ENCODE measurements around the gene SKIL.

SKIL gene

DNA sequence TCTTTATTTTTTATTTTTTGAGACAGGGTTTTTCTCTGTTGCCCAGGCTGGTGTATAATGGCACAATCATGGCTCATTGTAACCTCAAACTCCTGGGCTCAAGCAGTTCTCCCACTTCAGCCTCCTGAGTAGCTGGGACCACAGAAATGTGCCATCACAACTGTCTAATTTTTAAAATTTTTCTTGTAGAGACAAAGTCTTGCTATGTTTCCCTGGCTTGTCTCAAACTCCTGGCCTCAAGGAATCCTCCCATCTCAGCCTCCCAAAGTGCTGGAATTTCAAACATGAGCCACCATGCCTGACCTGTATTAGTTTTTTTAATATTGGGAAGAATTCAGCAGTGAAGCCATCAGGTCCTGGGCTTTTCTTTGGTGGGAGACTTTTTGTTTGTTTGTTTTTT, 47.6 kb downstream of the SKIL start:
- no peak for DNase-seq

DNA sequence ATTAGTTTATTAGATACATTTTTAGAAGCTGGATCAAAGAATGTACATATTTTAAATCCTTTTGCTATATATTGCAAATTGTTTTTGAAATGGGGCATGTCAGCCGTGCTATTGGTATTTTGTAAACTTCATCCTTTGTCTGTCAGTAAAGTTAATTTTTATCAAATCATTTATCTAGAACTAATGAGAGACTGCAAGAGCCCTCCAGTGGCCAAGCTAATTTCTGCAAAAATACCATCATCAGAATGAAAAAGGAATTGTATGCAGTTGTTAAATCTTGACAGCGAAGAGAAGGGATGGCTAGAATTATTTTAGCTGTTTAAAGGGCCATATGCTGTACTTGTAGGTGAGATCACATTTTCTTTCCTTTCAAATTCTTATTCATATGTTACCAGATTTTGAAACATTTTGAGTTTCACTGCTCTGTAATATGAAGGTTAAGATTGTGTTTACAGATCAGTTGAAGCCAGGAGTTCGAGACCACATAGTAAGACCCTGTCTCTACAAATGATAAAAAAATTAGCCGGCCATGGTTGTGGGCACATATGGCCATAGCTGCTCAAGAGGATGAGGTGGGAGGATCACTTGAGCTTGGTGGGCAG, 53.0 kb downstream of the SKIL start:
- no peak for DNase-seq

DNA sequence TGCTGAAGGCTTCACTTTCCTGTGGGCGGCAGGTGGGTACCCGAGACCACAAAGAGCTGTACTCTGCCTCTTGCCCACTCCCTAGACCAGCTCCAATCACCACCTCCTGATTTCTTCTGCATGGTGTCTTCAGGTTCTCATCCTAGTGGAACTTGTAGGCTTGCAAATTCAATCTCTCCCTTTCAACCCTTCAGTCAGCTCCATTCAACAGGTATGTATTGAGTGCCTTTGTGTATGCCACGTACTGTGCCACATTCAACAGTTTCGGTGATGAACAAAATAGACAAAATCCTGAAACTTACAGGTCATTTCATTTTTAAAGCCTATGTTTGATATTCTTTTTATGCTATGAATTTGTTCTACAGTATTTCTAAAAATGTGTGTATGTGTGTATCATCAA, 55.8 kb downstream of the SKIL start:
- DNase-seq = no peak

DNA sequence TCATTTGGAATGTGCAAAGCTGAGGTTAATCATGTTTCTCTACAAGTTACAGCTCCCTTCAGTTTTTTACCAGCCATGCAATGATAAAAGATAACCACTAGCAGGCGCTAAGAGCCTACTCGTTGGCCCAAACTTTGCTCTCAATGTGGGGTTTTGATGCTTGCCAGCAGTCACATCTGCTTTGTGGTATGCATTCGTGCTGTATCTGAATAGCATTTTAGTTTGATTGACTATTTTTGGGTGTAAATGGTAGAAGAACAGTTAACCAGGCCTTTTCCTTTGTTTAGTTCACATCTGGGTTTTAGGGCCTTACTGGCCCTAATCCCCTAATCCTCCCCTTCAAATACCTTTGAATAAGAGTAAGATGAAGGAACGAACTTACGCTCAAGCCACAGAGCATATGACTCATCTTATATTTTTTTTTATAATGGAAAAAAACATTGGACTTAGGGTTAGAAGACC, 56.7 kb downstream of the SKIL start:
- DNase-seq = peak; percentile 27

DNA sequence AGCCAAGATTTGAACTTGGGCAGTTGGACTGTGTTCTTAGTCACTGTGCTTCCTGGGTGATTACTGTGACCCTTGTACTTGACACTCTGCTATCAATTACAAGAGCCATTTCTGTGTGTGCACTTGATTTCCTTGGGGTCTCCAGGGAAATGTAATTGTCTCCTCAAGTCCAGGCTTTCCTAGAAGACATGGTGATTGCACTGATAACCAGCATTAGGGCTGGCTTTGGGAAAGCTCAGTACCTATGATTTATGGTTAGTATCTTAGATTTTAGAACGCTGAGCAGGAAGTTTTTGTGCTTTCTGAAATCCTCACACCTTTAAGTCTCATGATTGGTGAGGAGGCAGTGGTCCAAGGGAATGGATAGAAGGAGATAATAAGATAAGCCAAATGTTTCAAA, 59.6 kb downstream of the SKIL start:
- DNase-seq = no peak

DNA sequence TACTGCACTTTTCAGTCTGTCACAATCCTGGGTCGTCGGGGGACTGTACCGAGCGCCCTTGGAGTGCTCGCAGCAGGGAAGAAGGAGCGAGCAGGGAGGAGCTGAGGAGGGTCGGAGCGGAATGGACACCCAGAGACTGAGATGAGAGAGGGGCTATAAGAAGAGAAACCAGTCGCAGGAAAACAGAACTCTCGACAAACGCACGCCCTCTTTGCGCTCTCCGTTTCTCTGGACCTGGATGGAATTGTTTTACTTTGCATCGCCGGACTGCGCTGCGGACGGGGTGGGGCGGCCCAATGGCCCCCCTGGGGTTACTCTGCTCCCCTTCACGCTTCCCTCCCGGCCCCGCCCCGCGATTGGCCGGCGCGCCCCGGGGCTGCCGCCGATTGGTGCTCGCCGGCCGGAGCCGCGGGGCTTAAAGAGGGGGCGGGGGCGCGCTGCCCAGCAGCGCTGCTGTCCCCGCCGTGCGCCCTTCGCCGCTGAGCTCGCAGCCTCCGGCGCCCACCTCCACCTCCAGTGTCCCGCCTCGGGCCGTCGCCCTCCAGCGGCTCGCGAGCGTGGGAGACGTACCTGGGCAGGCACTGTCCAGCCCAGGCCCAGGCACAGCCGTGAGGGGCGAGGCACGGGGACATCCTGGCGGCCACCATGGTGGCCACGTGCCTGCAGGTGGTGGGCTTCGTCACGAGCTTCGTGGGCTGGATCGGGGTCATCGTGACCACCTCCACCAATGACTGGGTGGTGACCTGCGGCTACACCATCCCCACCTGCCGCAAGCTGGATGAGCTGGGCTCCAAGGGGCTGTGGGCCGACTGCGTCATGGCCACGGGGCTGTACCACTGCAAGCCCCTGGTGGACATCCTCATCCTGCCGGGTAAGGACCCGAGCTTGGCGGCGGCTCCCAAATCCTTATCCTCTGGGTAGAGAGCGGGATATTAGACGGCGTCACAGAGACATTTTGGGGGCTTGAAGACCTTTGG, 61.2 kb downstream of the SKIL start, which contains the start of gene CLDN11:
Gene CLDN11, plus strand, starts transcription at position 447 of the 977 bp plus-strand sequence. Its CDS starts 199 bp downstream, at position 646.
- no peak for DNase-seq

DNA sequence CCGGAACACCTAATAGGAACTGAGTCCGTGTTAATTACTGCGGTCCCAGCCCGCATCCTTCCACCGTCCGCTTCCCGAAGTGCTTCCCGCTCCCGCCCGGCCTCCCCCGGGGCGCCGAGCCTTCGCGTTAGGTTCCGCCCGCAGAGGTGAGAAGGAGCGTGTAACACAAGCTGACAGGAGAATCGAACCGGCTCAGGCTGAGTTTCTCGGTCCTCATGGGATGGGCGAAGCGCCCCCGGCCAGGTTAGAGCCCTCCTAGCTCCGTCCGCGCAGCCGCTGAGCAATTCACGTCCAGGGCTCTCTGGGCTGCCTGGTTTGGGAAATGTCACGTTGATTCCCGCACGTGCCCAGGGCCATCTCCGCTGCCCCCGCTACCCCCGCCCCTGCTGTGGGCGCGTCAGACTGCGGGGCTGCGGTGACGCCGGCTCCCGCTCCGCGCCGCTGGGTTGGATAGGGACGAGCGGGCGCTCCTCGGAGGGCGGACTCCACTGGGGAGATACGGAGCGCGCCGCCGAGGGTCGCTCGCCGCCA, 62.1 kb downstream of the SKIL start:
- no peak for DNase-seq

DNA sequence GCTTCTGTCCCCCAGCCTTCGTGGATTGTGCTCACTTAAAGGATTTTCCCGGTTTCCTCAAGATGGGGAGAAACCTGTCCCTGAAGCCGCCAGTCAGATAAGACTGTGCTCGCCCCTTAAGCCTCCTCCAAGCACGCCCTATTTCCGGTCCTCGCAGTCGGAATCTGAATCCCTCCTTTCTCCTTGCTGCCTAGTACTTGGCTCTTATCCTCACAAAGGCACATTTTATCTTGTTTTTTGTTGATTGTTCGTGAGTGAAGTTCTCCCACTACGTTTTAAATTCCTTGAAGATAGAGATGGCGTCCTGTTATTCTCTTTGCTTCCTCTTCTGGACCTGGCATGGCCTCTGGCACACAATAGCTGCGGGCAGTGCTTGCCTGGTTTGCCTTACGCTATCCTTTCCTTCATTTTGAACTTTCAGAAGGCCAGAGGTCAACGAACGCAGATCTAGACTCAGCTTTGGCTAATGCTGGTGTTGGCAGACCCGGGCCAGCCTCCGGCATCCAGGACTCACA, 62.8 kb downstream of the SKIL start:
- DNase-seq = no peak

DNA sequence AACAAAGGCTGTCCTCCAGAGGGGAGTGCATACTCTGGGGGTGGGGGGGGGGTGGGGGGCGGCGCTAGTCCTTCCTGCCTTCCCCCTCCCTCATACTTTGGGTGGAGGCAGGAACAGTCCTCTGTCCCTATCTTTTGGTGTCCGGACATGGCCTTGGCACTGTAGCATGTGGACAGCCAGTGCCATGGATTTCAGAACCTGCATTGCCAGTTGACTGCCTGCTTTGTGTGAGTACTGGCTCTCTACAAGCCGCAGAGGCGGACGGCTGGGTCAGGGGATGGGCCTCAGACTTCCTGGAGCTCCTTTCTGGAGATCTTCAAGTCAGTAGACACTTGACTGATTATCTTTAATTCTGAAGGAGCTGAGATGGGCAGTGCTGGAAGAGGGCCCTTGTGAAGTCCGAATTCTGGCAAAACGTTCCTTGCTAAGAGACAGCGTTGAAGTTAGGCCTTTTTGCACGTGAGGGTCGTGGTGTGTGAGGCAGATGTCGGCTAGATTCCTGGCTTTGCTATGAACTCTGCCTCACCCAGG, 63.7 kb downstream of the SKIL start:
- no peak for DNase-seq

DNA sequence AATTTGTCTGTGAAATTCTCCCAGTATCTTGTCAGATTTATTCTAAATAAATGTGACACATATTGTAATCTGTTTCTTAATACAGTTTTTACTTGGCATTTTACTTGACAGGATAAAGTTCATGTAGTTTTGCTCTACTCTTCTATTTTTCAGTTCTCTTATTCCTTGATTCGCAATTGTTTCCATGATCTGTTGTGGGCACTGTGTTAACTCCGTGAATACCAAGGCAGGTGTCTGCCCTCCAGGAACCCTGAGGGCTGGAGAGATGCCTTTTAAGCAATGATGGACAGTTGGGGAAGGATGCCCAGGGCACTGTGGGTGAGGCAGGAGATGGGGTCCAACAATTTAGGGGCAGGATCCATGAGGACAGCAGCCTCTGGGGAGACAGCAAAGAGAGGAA, 64.2 kb downstream of the SKIL start:
- no peak for DNase-seq

DNA sequence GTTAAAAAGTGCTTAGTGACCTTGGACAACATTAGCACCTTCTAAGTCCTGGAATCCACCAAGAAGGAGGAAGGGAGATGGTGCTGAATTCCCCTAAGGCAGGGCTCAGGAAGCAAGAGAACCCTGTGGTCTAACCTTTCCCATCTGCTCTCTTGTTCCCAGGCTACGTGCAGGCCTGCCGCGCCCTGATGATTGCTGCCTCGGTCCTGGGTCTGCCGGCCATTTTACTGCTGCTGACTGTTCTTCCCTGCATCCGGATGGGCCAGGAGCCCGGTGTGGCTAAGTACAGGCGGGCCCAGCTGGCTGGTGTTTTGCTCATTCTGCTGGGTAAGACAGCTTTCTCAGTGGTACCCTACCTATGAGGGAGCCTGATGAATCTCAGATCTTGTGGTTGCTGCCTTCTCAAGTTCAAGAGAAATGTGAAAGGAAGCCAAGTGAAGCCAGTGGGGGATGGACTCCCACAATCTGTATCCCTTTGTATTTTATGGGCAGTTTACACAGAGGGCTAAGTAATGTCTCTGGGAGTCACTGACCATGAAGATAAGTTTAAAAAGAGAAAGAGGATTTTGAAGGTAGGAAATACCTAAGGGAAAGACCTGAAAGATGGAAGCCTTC, 65.6 kb downstream of the SKIL start:
- no peak for DNase-seq

DNA sequence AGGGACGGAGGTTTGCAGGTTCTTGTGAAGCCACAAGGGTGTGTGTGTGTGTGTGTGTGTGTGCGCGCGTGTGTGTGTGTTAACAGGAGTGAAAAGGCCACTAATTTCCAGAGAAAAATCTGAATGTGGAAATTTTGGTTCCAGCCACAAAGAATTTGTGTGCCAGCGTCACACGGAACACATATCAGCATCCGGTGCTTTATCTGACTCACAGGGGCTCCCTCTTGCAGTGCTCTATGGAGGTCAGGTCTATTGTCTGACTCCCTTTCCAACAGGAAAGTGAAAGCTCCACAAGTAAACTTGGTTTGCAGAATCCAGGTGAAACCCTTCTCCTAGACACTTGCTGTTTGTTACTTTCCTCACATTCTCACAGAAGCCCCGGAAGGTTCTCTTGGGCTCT, 67.4 kb downstream of the SKIL start:
- no peak for DNase-seq

DNA sequence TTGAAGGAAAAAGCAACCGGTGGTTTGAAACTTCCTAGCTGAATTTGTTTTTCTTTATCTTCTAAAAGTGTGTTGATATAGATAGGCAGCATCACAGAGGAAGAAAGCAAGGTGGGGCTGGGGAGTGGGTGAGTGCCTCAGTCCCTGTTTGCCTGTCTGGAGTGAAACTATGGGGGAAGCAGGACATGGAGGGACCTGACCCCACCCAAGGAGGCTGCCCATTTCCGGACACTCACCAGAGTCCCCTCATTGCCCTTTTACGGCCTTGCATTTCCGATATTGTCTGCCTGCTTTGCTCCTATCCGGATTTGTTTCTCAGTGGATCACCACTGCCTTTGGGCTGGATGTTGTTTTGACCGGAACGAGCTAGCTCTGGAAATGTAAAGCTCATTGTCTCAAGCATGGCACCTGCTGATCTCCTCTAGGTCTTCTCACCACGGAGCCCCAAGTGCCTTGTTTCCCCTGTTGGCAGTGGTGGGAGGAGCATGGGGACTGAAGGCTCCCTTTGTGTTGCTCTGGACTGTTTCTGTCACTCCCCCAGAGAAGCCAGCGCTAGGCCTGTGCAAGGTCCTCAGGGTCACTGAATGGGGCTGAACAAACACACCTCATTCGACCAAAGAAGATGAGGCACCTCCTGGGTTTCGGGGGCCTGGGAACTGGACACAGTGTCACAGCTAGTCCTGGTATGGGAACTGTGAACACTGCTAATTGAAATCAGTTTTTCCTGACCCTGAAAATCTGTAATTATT, 68.2 kb downstream of the SKIL start:
- no peak for DNase-seq

DNA sequence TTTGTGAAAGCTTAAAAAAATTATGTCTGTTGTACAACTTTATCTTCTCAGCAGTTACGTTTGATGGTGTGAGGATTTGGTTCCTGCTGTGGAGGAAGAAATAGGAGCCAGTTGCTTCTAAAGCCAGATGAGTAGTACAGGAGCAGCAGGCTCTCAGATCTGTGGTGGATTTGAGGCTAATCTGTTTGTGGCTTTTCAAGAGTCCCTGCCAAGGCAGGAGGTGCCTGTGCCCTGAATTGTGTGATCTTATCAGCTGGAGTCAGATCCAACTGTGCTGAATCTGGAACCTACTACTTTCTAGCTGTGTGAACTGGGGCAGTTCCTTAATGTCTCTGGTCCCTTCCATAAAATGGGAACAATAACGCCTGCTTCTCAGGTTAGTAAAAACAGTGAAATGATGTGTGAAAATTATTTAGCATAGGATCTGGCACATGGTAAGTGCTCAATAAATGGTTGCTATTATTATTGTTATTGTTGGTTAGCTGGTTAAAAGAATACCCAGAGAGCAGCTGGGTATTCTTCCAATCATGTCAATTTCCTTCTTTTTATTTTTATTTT, 68.8 kb downstream of the SKIL start:
- no peak for DNase-seq

DNA sequence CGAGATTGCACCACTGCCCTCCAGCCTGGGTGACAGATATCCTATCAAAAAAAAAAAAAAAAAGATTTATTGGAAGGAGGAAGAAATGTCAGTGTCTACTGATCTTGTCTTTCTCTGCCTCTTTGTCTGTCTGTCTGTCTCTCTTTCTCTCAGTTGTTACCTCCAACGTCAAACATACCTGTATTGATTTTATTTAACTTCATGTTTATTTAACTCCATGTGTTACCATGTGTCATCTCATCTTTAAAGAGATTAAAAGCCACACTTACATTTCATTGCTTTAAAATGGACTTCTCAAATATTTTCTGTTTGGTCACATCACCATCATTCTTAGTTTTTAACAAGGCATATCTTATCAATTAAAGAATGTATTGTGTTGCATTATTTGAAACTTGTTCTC, 70.6 kb downstream of the SKIL start:
- no peak for DNase-seq

DNA sequence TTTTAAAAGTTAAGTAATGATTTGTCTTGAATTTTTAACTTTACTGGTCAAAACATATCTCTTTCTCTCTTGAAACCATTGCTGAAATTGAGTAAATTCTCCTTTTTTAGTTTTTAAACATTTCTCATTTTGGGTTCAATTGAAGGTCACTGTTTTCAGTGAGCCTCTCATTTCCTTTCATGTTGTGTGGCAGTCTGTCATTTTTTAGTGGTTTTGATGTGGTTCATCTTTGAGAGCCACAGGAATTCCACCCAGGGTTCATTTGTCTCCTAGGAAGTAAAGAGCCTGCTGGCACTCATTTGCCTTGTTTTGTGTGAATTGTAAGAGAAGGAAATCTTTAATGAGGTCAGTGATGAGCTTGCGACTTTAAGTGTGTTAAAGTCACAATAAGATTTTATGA, 71.5 kb downstream of the SKIL start:
- DNase-seq = no peak

DNA sequence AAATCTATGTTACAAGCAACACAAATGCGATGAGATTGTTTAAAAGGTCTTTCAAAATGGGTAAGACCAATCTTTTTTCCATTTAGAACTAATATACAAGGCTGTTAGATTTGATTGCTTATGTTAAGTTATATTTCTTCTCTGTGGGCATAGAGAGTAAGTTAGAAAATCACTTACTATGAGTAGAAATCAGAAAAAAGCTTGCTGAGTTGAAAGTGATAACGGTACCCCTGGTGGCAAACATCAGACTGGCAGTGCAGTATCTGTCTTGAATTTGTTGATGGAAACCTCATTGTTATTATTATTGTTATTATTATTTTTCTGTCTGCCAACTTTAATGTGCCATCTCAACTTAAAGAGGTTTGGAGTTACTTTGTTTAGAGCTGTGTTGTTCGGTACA, 73.5 kb downstream of the SKIL start:
- DNase-seq = no peak

DNA sequence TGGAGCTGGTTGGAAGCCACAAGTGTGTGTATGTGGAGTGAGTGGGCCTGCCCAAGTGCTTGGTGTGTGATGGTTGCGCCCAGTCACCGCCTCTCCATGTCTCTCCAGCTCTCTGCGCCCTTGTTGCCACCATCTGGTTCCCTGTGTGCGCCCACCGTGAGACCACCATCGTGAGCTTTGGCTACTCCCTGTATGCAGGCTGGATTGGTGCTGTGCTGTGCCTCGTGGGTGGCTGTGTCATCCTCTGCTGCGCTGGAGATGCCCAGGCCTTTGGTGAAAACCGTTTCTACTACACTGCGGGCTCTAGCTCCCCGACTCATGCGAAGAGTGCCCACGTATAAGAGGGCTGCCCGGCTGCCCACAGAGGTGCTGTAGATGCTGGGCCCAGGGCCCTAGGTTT, 74.9 kb downstream of the SKIL start:
- DNase-seq = no peak

DNA sequence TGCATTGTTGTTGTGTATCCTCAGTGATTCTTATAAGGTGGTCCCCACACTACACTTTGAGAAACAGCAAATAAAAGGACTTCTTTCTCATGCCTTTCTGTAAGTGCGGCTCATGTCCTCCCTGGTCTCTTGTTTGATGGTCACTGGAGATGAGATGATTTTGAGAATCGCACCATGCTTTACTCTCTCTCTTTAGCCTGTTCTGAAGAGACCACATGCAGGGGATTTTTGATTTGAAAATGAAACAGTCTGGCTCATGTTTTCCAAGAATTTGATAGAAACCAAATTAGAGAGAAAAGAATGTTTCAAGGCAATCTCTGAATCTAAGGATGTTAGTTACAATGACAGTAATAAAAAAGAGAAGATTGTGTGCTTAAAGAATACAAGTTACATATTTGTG, 79.2 kb downstream of the SKIL start:
- no peak for DNase-seq

DNA sequence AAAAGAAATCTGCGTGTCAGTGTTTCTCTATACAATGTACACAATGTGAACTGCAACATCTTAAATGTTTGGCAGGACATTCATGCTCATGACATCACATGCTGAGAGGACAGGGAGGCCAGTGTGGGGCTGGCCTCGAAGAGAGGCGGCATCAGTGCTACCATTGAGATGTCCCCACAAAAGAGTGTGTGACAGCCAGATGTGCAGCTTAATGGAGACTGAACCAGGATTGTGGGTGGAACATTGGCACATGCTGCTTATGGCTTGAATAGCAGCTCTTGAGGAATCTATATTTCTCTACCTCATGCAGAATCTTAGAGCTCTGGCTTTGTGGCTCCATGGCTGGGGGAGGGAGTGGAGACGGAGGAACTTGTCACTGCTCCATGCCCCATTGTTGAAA, 79.7 kb downstream of the SKIL start:
- no peak for DNase-seq

DNA sequence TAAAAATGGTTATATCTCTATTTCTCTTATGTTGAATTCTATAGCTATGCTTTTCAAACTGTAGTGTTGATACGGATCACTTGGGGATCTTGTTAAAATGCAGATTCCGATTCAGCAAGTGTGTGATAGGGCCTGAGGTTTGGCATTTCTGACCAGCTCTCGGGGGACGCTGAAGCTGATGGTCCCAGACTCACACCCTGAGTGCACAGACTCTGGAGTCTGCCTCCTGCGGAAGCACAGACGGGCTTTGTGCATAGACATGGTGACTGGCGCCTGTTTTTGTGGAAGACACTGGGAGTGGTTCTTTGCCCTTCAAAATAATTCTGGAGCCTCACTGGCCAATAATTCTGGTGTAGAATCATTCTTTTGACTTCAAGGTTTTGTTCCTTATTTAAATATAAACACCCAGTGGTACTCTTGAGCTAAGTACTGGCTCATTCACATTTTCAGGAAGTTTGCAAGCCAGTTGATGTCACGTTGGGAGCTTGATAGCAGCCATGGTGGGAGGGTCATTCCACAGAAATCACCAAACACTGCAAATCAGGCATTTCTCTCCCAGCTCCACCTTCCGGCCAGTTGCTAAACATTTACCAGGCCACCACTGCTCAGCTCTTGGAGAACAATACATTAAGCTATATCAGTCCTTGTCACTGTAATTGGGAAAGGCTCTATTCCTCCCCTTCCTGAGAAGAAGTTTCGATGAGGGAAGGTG, 80.3 kb downstream of the SKIL start:
- no peak for DNase-seq
